HEK293 (cell line): ENCODE data around the gene OR5H2.

Experiments used
- CTCF ChIA-PET: fragments of 350-600 bp; formaldehyde crosslinking; extraction: SDS; loops from one replicate; lab custom pipeline; 2021; ENCODE audit warnings: antibody characterized with exemption; lab: Yijun Ruan, JAX
- POLR2A ChIA-PET: fragments of 300-600 bp; formaldehyde crosslinking; extraction: SDS; loops from one replicate; lab custom pipeline; 2020; ENCODE audit warnings: antibody characterized with exemption, inconsistent platforms; lab: Yijun Ruan, JAX
- H3K27ac ChIP-seq: fragments of 200-500 bp; sonication (Bioruptor generic); 2 replicates; pipeline ENCODE4 v1.5.1; 2014; ENCODE audit warnings: low read depth, low read length, control low read depth, inconsistent platforms; ENCODE audit errors: extremely low read depth
- H3K36me3 ChIP-seq, 2 experiments: fragments of 200-500 bp in 1 of 2; sonication (Bioruptor generic) in 1 of 2; 1 replicate in 1 of 2; 2 replicates in 1 of 2; pipeline ENCODE4 v1.5.1; 2014 to 2017; ENCODE audit warnings: inconsistent platforms in 2 of 2, low read length in 2 of 2; ENCODE audit not compliant: control insufficient read depth in 2 of 2, insufficient read depth in 1 of 2
- H3K4me1 ChIP-seq: fragments of 200-500 bp; sonication (Bioruptor generic); 2 replicates; pipeline ENCODE4 v1.5.1; 2014; ENCODE audit warnings: mild to moderate bottlenecking, low read length, inconsistent platforms; ENCODE audit not compliant: control insufficient read depth, insufficient read depth
- H3K4me3 ChIP-seq: 2 replicates; pipeline ENCODE4 v1.5.1; 2011; ENCODE audit warnings: low read depth, mild to moderate bottlenecking, control low read depth, low read length, moderate library complexity
- H3K9me3 ChIP-seq: fragments of 200-500 bp; sonication (Bioruptor generic); 2 replicates; pipeline ENCODE4 v1.5.1; 2014; ENCODE audit warnings: low read depth, low read length, inconsistent platforms; ENCODE audit not compliant: control insufficient read depth, insufficient read depth
- KLF10 ChIP-seq: fragments of 450-650 bp; IDR thresholded peaks from 2 replicates; pipeline ENCODE4 v1.5.1; 2018; ENCODE audit warnings: missing biosample characterization, mild to moderate bottlenecking, missing genetic modification characterization
- MEIS1 ChIP-seq: sonication (generic); formaldehyde crosslinking; IDR thresholded peaks from 2 replicates; pipeline ENCODE4 v1.8.1; 2022; ENCODE audit warnings: missing genetic modification reagents, mild to moderate bottlenecking, borderline replicate concordance
- SCRT1 ChIP-seq: fragments of 450-650 bp; formaldehyde crosslinking; IDR thresholded peaks from 2 replicates; pipeline ENCODE4 v1.5.1; 2016; ENCODE audit warnings: missing biosample characterization, missing genetic modification characterization, borderline replicate concordance
- ZBTB7A ChIP-seq: fragments of 450-650 bp; formaldehyde crosslinking; IDR thresholded peaks from 2 replicates; pipeline ENCODE4 v1.5.1; 2016; ENCODE audit warnings: low read depth, missing biosample characterization, missing genetic modification characterization
- ZFP3 ChIP-seq: fragments of 450-650 bp; formaldehyde crosslinking; IDR thresholded peaks from 2 replicates; pipeline ENCODE4 v1.5.1; 2016; ENCODE audit warnings: low read depth, missing biosample characterization, missing genetic modification characterization
- ZNF140 ChIP-seq: fragments of 450-650 bp; formaldehyde crosslinking; IDR thresholded peaks from 2 replicates; pipeline ENCODE4 v1.5.1; 2016; ENCODE audit warnings: missing biosample characterization, missing genetic modification characterization
- ZNF174 ChIP-seq: fragments of 450-650 bp; formaldehyde crosslinking; IDR thresholded peaks from 2 replicates; pipeline ENCODE4 v1.5.0; 2017; ENCODE audit warnings: missing biosample characterization, mild to moderate bottlenecking, missing genetic modification characterization
- ZNF2 ChIP-seq: fragments of 450-650 bp; formaldehyde crosslinking; IDR thresholded peaks from 2 replicates; pipeline ENCODE4 v1.5.1; 2016; ENCODE audit warnings: missing biosample characterization, missing genetic modification characterization
- ZNF214 ChIP-seq: fragments of 450-650 bp; formaldehyde crosslinking; IDR thresholded peaks from 2 replicates; pipeline ENCODE4 v1.5.1; 2017; ENCODE audit warnings: missing biosample characterization, mild to moderate bottlenecking, missing genetic modification characterization, borderline replicate concordance
- ZNF239 ChIP-seq: fragments of 450-650 bp; formaldehyde crosslinking; IDR thresholded peaks from 2 replicates; pipeline ENCODE4 v1.5.1; 2016; ENCODE audit warnings: missing biosample characterization, missing genetic modification characterization
- ZNF248 ChIP-seq: fragments of 450-650 bp; formaldehyde crosslinking; IDR thresholded peaks from 2 replicates; pipeline ENCODE4 v1.5.1; 2017; ENCODE audit warnings: missing biosample characterization, missing genetic modification characterization
- ZNF274 ChIP-seq, 2 experiments: fragments of 200-500 bp in 1 of 2; fragments of 450-650 bp in 1 of 2; sonication (Bioruptor generic) in 1 of 2; formaldehyde crosslinking in 1 of 2; IDR thresholded peaks; 2 replicates each; pipeline versions ENCODE4 v1.5.1 to v1.6.1; 2014 to 2016; ENCODE audit warnings: borderline replicate concordance in 1 of 2, inconsistent platforms in 1 of 2, low read length in 1 of 2, missing biosample characterization in 1 of 2, missing genetic modification characterization in 1 of 2
- ZNF311 ChIP-seq: fragments of 450-650 bp; formaldehyde crosslinking; IDR thresholded peaks from 2 replicates; pipeline ENCODE4 v1.5.1; 2017; ENCODE audit warnings: missing biosample characterization, missing genetic modification characterization, borderline replicate concordance
- ZNF404 ChIP-seq: fragments of 450-650 bp; formaldehyde crosslinking; IDR thresholded peaks from 2 replicates; pipeline ENCODE4 v1.5.1; 2017; ENCODE audit warnings: missing biosample characterization, missing genetic modification characterization
- ZNF548 ChIP-seq: fragments of 450-650 bp; formaldehyde crosslinking; IDR thresholded peaks from 2 replicates; pipeline ENCODE4 v1.5.1; 2016; ENCODE audit warnings: missing biosample characterization, missing genetic modification characterization
- ZNF585B ChIP-seq: fragments of 450-650 bp; formaldehyde crosslinking; IDR thresholded peaks from 2 replicates; pipeline ENCODE4 v1.5.1; 2016; ENCODE audit warnings: missing biosample characterization, missing genetic modification characterization
- ZNF610 ChIP-seq: fragments of 450-650 bp; formaldehyde crosslinking; IDR thresholded peaks from 2 replicates; pipeline ENCODE4 v1.5.1; 2016; ENCODE audit warnings: missing biosample characterization, missing genetic modification characterization, borderline replicate concordance
- ZNF660 ChIP-seq: fragments of 450-650 bp; IDR thresholded peaks from 2 replicates; pipeline ENCODE4 v1.5.1; 2018; ENCODE audit warnings: missing biosample characterization, mild to moderate bottlenecking, missing genetic modification characterization
- ZNF701 ChIP-seq: fragments of 450-650 bp; formaldehyde crosslinking; IDR thresholded peaks from 2 replicates; pipeline ENCODE4 v1.5.1; 2016; ENCODE audit warnings: missing biosample characterization, missing genetic modification characterization
- ZNF776 ChIP-seq: fragments of 450-650 bp; formaldehyde crosslinking; IDR thresholded peaks from 2 replicates; pipeline ENCODE4 v1.5.0; 2017; ENCODE audit warnings: missing biosample characterization, missing genetic modification characterization, borderline replicate concordance
- ZNF777 ChIP-seq: fragments of 450-650 bp; formaldehyde crosslinking; IDR thresholded peaks from 2 replicates; pipeline ENCODE4 v1.5.1; 2017; ENCODE audit warnings: missing biosample characterization, missing genetic modification characterization, borderline replicate concordance
- ZNF830 ChIP-seq: fragments of 450-650 bp; IDR thresholded peaks from 2 replicates; pipeline ENCODE4 v1.5.0; 2018; ENCODE audit warnings: missing biosample characterization, missing genetic modification characterization, low read depth, mild to moderate bottlenecking, moderate library complexity
- TF ChIP-seq, protein P1 (sequence below): fragments of 450-650 bp; formaldehyde crosslinking; IDR thresholded peaks from 2 replicates; pipeline ENCODE4 v1.5.1; 2016; ENCODE audit warnings: missing biosample characterization, missing genetic modification characterization
- TF ChIP-seq, protein P2 (sequence below): fragments of 450-650 bp; formaldehyde crosslinking; IDR thresholded peaks from 2 replicates; pipeline ENCODE4; 2016; ENCODE audit warnings: missing biosample characterization, missing genetic modification characterization
- TF ChIP-seq, protein P3 (sequence below): fragments of 450-650 bp; formaldehyde crosslinking; IDR thresholded peaks from 2 replicates; pipeline ENCODE4 v1.5.1; 2016; ENCODE audit warnings: missing biosample characterization, missing genetic modification characterization
- TF ChIP-seq, protein P4 (sequence below): fragments of 450-650 bp; formaldehyde crosslinking; IDR thresholded peaks from 2 replicates; pipeline ENCODE4 v1.5.1; 2016; ENCODE audit warnings: missing biosample characterization, missing genetic modification characterization, low read depth

Gene OR5H2

DNA sequence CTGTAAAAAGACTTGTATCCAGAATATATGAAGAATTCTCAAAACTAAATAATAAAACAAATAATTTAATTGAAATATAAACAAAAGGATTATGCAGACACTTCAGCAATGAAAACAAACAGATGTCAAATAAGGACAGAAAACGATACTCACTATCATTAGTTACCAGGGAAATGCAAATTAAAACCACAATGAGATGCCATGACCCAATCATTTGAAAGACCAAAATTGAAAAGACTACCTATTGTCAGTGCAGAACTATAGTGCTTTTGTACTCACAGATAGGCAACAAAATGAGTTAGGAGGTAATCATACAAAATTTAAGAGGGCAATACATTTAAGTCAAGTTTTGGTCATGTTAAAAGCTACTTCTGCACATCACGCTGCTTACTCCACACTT, 39.8 kb downstream of the OR5H2 start:
- POLR2A ChIA-PET = no interaction called here
- no peak overlapping the region for H3K4me3 ChIP-seq
- H3K27ac ChIP-seq = no peak overlapping the region
- no peaks in the 10 kb centered on the region for H3K4me1 ChIP-seq
- TF ChIP-seq ZNF777 (no peak), ZNF660 (tag by site-specific recombination) (no peak), ZNF311 (tag by site-specific recombination) (no peak), ZNF404 (tag by site-specific recombination) (no peak), ZNF776 (tag by site-specific recombination) (no peak), ZBTB7A (tag by site-specific recombination) (no peak)
- TF ChIP-seq, protein P1, sequence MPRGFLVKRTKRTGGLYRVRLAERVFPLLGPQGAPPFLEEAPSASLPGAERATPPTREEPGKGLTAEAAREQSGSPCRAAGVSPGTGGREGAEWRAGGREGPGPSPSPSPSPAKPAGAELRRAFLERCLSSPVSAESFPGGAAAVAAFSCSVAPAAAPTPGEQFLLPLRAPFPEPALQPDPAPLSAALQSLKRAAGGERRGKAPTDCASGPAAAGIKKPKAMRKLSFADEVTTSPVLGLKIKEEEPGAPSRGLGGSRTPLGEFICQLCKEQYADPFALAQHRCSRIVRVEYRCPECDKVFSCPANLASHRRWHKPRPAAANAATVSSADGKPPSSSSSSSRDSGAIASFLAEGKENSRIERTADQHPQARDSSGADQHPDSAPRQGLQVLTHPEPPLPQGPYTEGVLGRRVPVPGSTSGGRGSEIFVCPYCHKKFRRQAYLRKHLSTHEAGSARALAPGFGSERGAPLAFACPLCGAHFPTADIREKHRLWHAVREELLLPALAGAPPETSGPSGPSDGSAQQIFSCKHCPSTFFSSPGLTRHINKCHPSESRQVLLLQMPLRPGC = no peak
- H3K9me3 ChIP-seq = no peaks in the 10 kb centered on the region
- CTCF ChIA-PET = no interaction called here
- H3K36me3 ChIP-seq = no peaks in the 10 kb centered on the region

DNA sequence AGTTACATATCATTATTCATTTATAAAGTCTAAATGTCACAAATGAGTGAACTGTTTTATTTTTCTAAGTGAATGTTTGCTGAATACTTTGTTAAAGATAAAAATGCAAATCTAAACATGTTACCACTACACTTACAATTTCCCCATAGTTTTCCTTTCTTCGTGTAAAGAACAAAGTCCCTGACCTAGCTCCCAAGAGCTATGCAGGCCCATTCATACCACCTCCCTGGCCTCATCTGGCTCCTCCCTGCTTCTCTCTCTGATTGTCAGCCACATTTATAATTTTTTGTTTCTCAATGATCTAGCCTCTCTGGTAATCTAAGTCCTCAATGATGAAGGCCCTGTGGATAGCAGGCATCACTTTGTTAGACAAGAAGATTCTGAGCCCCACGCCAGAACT, 40.4 kb downstream of the OR5H2 start:
- H3K27ac ChIP-seq = no peak overlapping the region
- H3K4me3 ChIP-seq = no peak overlapping the region
- ChIA-PET CTCF (no interaction called here), POLR2A (no interaction called here)
- no peaks in the 10 kb centered on the region for H3K36me3 ChIP-seq
- no peak for TF ChIP-seq ZNF214
- no peak for TF ChIP-seq ZNF239 (tag by site-specific recombination)
- no peak for TF ChIP-seq ZNF585B (tag by site-specific recombination)
- no peaks in the 10 kb centered on the region for H3K4me1 ChIP-seq
- no peaks in the 10 kb centered on the region for H3K9me3 ChIP-seq

DNA sequence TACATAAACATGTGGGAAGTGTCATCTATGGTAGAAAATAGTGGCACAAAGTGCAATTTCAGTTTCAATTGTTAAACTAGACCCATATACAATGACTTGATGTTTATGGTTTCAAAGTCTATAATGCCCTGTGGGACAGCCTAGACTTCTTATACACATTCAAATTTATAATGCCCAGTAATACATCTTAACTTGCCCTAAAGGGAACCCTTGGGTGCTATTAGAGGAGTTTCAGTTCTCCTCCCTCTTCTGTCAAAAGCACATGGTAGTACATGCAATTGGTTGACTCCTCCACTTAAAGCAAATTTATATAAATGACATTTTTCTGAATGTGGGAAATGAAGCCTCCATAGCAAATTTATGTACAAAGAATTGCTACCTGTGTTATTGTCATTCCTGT, 41.1 kb downstream of the OR5H2 start:
- Histone ChIP-seq H3K4me1 (no peaks in the 10 kb centered on the region), H3K9me3 (no peaks in the 10 kb centered on the region), H3K4me3 (no peak overlapping the region), H3K27ac (no peak overlapping the region), H3K36me3 (no peaks in the 10 kb centered on the region)
- TF ChIP-seq ZNF610 (tag by site-specific recombination) (no peak), ZNF701 (tag by site-specific recombination) (no peak), ZFP3 (no peak), ZNF548 (no peak), ZNF174 (no peak), MEIS1 (CRISPR knock-in tag) (no peak), ZNF2 (no peak), SCRT1 (tag by site-specific recombination) (no peak), ZNF140 (tag by site-specific recombination) (no peak), ZNF830 (tag by site-specific recombination) (no peak), ZNF248 (tag by site-specific recombination) (no peak), KLF10 (tag by site-specific recombination) (no peak), ZNF274 (IDR thresholded peaks at IDR 0.05; ENCODE audit: low read length) (no peak), ZNF274 (tag by site-specific recombination; IDR thresholded peaks at IDR 0.05; ENCODE audit: borderline replicate concordance) (no peak)
- TF ChIP-seq, protein P2, sequence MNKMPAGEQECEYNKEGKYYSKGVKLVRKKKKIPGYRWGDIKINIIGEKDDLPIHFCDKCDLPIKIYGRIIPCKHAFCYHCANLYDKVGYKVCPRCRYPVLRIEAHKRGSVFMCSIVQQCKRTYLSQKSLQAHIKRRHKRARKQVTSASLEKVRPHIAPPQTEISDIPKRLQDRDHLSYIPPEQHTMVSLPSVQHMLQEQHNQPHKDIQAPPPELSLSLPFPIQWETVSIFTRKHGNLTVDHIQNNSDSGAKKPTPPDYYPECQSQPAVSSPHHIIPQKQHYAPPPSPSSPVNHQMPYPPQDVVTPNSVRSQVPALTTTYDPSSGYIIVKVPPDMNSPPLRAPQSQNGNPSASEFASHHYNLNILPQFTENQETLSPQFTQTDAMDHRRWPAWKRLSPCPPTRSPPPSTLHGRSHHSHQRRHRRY (tag by site-specific recombination) = no peak
- TF ChIP-seq, protein P3, sequence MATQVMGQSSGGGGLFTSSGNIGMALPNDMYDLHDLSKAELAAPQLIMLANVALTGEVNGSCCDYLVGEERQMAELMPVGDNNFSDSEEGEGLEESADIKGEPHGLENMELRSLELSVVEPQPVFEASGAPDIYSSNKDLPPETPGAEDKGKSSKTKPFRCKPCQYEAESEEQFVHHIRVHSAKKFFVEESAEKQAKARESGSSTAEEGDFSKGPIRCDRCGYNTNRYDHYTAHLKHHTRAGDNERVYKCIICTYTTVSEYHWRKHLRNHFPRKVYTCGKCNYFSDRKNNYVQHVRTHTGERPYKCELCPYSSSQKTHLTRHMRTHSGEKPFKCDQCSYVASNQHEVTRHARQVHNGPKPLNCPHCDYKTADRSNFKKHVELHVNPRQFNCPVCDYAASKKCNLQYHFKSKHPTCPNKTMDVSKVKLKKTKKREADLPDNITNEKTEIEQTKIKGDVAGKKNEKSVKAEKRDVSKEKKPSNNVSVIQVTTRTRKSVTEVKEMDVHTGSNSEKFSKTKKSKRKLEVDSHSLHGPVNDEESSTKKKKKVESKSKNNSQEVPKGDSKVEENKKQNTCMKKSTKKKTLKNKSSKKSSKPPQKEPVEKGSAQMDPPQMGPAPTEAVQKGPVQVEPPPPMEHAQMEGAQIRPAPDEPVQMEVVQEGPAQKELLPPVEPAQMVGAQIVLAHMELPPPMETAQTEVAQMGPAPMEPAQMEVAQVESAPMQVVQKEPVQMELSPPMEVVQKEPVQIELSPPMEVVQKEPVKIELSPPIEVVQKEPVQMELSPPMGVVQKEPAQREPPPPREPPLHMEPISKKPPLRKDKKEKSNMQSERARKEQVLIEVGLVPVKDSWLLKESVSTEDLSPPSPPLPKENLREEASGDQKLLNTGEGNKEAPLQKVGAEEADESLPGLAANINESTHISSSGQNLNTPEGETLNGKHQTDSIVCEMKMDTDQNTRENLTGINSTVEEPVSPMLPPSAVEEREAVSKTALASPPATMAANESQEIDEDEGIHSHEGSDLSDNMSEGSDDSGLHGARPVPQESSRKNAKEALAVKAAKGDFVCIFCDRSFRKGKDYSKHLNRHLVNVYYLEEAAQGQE (tag by site-specific recombination) = no peak
- TF ChIP-seq, protein P4, sequence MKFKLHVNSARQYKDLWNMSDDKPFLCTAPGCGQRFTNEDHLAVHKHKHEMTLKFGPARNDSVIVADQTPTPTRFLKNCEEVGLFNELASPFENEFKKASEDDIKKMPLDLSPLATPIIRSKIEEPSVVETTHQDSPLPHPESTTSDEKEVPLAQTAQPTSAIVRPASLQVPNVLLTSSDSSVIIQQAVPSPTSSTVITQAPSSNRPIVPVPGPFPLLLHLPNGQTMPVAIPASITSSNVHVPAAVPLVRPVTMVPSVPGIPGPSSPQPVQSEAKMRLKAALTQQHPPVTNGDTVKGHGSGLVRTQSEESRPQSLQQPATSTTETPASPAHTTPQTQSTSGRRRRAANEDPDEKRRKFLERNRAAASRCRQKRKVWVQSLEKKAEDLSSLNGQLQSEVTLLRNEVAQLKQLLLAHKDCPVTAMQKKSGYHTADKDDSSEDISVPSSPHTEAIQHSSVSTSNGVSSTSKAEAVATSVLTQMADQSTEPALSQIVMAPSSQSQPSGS = no peak
- ChIA-PET POLR2A (no interaction called here), CTCF (interaction anchor here (0.7 kb wide), 1 partner anchor 853 kb away, joined by 5 read pairs; no protein-coding TSS in a partner anchor)
